ENCODE results near the gene WDR45B.

WDR45B gene

DNA sequence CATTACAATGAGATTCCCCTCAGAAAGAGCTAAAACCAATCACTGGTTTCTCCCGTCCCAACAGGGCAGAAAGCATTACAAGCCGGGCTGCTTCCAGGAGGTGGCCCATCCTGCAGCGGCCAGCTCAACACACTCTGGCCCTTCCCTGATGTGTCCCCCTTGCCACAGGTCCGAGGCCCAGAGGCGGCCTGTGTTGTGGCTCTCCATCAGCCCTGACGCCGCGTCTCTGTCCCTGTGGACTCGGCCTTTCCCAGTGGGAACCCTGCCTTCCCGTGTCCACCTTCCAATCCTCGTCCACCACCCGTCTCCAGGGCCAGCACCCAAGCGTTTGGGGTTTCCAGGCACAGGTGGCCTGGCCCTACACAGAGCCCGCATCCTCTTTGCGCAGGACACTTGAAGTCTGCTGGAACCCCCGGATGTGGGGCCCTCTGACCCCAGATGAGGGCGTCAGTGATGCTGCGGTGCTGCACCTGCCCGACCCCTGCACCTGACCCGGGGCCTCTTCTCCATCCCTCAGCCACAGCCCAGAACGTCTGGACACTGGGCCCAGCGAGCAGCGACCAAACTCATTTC, 29.2 kb upstream of the WDR45B start:
- DNase-seq (ENCODE audit: low read depth), result no peak

DNA sequence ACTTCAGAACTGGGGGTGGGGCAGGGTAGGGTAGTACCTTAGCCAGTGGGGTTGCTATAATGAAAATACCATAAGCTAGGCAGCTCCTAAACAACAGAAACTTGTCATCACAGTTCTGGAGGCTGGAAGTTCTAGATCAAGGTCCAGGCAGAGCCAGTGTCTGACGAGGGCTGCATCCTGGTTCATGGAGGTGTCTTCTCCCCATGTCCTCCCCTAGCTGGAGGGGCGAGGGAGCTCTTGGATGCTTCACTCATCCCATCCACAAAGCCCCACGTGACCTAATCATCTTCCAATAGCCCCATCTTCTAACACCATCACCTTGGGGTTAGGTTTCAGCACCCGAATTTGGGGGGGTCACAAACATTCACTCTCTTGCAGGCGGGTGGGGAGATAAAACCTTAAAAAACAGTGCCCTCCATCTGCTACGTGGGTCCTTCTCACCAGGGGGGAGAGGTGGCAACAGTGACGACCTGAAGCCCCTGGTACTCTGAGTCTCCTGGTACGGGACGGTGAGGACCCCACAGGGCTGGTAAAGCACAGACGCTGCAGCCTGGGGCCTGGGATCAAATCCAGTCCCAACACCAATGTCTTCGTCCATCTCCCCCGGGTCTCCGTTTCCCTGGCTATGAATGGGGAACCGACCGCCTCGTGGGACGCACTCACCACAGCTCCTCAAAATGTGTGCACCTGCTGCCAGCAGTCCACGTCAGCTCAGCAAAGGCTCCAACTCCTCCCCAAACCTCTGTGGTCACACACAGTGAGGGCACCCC, 27.4 kb upstream of the WDR45B start:
- no peak for DNase-seq (ENCODE audit: low read depth)

DNA sequence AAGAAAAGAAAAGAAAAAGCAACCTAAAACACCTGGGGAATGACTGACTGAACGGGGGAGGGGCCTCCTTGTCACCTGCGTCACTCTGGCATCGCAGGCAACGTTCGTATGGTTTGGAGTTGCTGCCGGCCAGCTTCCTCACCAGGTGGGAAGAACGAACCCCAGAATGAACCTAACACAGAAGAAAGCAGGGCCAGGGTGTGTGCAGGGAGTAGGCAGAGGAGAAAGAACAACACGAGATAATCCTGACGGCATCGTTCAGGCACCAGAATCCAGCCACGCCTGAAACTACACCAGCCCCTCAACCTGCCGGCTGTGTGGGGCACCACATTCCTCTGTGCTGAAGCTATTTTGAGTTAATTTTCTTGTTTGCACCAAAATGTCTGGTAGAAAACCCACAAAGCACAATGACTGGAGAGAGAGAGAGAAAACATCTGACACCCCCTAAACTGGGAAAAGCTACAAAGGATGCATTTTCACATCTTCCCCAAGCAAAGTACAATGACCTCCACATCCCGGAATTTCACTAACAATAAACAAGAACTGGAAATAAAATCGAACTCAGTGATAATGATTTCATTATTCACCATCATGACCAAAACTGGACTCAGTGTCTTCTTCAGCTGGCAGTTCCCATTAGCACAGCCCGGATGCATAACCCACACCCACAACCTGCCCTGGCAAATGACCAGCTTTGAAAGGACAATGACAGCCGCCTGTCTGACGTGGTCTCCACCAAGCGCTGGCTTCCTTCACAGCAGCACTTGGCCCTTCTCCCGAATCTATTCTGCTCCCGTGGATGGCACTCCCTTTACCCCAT, 26.6 kb upstream of the WDR45B start:
- no peak for DNase-seq (ENCODE audit: low read depth)

DNA sequence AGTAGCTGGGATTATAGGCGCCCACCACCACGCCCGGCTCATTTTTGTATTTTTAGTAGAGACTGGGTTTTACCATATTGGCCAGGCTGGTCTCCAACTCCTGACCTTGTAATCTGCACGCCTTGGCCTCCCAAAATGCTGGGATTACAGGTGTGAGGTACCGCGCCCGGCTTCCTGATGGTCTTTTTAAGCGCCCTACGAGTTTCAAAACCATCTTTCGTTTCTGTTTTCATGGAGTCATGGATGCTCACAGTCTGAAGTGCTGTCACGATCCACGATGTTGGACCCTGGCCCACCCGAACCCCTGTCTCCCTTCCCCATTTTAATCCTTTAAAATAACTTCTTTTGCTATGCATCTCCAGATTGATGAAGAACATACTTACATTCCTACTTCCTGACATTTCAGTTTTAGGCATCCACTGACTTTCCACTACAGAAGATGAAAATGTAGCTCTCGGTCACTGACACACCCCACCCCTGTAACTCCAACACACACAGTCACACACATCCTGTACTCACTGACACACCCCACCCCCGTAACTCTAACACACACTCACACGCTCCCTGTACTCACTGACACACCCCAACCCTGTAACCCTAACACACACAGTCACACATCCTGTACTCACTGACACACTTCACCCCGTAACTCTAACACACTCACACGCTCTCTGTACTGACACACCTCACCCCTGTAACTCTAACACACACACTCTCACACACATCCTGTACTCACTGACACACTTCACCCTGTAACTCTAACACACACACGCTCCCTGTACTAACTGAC, 22.6 kb upstream of the WDR45B start:
- no peak for DNase-seq (ENCODE audit: low read depth)

DNA sequence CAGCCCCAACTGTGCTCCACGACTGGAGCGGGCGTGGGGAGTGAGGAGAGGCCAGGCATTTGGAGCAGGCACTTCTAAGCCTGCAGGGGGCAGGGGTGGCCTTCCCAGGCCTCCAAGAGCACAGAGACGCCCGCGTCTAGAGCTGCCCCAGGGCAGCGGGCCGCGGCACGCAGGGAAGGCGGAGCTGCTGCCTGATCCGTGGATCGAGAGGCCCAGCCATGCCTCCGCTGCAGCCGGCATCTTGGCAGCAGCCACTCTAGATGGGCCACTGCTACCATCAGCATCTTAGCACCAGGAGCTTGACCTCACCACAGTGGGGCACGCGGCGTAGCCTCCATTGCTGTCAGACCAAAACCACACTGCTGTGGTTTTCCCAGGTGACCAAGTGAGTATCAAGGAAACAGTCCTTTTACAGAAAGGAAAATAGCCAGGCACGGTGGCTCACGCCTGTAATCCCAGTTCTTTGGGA, 20.4 kb upstream of the WDR45B start:
- DNase-seq (ENCODE audit: low read depth), result peak; percentile 38

DNA sequence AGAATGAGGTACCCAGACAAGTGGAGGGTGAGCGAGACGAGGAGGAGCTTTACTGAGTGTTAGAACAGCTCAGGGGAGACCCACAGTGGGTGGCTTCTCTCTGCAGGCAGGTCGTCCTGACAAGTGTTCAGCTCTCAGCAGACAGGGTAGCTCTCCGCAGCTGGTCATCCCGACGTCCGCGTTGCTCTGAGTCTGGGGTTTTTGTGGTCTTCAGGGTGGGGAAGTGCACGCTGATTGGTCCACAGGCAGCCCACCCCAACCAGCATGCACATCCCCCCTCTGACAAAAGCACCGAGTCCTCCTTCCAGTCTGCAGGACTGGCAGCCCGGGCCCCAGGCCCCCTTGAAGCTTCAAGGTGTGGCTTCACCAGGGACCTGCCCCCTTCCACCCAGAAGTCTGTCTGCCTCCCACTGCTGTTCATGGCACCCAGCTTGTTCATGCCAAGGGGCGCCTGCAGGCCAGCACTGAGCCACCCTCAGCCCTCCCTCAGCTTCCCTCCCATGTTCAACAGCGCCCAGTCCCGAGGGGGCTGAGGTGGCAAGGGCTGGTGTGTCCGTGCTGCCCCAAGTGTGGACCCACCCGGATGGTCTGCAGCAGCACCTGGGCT, 19.9 kb upstream of the WDR45B start:
- DNase-seq (ENCODE audit: low read depth), result no peak

DNA sequence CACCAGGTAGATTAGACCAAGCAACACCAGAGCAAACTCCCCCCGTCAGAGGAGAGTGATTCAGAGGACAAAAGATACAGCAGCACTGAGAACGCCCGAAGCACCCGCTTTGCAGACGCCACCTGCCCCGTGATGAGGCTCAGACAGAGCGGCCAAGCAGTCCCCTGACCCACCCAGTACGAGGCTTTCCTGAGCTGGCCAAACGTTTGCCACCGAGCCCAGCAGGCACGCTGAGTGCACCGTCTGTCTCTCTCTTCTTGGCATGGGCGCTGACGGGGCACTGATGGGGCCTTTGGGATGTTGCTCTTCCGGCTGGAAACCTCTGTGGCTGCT, 19.4 kb upstream of the WDR45B start:
- no peak for DNase-seq (ENCODE audit: low read depth)

DNA sequence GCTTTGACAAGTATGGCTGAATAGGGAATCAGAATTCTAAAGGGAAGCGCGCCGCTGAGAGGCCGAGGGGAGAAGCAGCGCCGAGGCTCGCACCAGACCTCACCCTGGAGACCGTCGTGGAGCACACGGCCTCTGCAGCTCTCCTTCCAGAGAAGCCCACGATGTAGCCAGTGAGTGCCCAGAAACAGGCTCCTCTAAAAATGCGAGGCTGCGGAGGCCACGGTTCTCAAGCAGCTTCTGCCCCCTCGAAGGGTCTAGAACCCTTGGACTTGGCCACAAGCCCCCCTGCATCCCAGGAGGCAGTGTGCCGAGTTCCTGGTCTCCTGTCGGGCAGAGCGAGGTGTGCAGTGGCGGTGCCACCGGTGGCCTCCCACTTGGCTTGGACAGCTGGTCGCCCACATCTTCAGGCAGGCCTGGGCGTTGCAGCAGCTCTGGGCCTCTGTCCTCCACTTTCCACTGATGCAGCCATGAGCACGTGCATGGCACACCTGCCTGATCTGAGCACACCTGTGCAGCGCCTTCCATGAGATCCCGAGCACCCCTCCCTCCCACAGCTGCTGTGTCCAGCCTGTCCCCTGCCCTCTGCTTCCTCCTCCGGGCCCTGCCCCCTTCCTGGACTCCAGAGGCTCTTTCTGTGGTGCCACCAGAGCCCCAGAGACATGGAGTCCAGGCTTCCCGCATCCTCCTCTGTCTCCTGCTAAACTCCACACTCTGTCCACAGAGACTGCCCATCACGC, 18.9 kb upstream of the WDR45B start:
- DNase-seq (ENCODE audit: low read depth), result no peak

DNA sequence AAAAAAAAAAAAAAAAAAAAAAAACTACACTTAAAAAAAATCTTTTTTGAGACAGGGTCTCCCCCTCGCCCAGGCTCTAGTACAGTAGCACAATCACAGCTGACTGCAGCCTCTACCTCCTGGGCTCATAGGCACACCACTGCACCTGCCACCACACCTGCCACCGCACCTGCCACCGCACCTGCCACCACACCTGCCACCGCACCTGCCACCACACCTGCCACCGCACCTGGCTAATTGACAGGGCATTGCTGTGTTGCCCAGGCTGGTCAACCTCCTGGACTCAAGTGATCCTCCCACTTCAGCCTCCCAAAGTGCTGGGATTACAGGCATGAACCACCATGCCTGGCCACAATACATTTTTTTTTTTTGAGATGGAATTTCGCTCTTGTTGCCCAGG, 17.6 kb upstream of the WDR45B start:
- no peak for DNase-seq (ENCODE audit: low read depth)

DNA sequence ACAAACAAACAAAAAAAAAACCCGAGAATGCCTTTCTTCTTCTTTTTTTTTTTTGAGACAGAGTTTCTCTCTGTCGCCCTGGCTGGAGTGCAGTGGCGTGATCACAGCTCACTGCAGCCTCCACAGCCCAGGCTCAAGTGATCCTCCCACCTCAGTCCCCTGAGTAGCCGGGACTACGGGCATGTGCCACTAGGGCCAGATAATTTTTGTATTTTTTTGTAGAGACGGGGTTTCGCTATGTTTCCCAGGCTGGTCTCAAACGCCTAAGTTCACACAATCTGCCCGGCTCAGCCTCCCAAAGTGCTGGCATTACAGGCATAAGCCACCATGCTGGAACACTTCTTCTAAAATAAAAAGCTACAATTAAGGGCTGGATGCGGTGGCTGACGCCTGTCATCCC, 17.0 kb upstream of the WDR45B start:
- DNase-seq (ENCODE audit: low read depth), result no peak

DNA sequence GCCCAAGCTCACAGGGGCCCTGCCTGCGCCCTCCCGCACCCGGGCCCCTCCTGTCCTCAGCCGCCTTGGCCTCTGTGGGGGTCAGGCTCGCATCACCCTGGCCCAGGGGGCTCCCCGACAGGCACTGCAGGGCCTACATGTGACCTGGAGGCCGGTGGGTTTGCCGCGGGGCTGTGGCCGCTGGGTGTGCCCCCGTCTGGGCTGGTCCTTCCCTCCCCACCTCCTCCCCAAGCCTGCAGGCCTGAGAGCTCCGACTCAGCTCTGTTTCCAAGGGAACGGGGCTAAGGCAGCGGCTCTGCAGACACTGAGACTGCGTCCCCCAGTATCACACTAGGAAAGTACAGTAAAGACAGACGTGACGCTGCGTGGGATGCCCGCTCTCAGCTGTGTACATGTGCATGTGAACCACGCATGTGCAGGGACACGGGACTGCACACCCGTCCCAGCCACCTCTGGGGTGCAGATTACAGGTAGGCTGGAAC, 16.5 kb upstream of the WDR45B start:
- DNase-seq (ENCODE audit: low read depth), result no peak

DNA sequence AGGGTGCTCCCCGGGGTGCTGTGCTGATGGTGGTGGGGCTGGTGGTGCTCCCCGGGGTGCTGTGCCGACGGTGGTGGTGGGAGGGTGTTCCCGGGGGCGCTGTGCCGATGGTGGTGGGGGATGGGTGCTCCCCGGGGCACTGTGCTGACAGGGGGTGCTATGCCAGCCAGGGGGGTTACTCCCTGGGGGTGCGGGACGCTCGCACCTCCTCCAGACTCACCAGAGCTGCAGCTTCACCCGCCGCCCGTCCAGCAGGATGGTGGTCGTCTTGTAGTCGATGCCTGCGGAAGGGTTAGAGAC, 16.0 kb upstream of the WDR45B start:
- no peak for DNase-seq (ENCODE audit: low read depth)

DNA sequence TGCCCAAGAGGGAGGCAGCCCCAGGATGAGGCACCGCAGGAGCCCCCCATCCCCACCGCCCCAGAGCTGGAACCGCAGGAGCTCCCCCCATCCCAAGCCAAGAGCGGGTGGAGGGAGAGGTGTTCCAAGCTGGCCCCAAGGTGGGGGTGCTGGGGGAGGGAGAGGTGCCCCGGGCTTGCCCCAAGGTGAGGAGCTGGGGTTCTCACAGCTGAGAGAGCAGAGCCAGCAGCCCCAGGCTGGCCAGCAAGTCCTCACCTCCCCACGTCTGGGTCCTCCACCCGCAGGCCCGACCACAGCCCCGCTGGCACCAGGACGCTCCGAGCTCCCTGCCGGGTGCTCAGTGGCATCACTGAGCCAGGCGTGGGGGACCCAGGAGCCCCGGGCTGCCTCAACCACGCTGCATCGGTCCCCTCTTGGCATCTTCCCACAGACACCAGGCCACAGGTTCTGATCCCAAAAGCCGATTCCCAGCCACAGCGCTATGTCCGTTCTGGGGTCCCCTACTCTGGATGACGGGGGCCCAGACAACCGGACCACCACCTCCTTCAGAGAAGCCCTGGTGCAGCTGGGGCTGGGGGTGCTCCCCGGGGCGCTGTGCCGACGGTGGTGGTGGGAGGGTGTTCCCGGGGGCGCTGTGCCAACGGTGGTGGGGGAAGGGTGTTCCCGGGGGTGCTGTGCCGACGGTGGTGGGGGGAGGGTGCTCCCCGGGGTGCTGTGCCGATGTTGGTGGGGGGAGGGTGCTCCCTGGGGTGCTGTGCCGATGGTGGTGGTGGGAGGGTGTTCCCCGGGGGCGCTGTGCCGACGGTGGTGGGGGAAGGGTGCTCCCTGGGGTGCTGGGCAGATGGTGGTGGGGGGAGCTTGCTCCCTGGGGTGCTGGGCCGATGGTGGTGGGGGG, 15.4 kb upstream of the WDR45B start:
- no peak for DNase-seq (ENCODE audit: low read depth)

DNA sequence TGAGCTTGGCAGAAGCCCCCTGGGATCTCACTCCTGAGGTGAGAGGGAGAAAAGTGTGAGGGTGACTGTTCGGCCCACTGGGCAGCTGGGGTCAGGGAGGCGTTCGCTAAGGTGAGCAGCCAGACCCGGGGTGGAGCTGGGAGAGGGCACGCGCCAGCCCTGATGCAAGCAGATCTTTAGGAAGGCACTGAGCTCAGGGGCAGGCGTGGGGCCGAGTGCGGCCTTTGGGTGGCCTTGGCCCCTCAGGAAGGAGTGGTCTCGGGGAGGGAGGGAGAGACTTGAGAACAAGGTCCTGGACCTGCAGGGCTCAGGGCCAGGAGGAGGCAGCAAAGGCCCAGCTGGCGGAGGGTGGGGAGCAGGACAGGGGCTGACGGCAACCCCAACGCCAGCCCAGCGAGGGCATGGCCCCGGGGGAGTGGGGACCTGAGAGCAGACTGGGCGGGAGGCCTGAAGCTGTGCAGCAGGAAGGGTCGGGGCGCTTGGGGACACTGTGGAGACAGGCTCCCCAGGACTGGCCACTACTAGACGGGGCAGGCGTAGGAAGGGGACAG, 14.5 kb upstream of the WDR45B start:
- no peak for DNase-seq (ENCODE audit: low read depth)

DNA sequence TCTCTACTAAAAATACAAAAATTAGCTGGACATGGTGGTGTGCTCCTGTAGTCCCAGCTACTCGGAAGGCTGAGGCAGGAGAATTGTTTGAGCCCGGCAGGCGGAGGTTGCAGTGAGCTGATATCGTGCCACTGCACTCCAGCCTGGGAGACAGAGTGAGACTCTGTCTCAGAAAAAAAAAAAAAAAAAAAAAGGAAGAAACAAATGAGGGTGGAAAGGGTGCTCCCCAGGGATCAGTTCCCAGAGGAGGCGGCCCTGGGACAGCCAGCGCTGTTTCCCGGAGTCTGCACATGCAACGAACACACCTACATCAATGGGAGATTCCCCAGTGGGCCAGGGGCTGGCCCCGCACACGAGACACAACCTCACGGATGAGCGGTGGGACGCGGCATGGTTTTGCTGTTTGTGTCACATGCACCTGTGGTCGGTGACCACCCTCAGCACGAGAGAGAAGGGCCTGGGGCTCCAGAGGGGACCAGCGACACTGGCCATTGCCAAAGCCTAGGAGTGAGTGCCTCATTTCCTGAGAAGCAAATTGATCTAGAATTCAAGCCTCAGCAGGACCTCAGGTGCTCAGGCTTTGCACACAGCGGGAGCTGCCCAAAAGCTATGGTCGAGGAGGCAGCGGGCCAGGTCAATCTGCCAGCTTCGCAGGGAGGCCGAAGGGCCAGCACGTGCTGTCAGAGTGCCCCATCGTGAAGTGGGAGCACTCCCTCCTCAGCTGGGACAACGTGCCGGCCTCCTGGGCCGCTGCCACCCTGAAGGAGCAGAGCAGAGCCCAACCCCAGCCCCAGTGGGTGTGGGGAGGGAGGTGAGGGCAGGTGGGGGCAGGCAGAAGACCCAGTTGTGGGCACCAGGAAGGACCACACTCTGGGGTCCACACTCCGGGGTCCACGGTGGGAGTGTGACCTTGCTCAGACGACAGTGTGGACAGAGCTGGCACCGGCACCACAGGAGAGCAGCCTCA, 13.8 kb upstream of the WDR45B start:
- DNase-seq (ENCODE audit: low read depth), result no peak

DNA sequence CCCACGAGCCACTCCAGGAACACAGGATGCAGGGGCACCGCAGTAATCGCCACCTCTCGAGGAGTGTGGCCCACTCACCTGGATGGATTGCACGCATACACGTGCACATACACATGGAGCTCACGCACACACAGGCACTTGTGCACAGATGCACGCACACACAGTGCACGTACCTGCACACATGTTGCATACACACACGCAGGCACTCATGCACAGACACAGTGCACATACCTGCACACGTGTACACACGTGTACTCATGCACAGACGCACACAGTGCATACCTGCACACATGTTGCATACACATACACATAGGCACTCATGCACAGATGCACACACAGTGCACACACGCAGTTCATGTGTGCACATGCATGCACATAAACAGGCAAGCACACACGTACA, 11.6 kb upstream of the WDR45B start:
- no peak for DNase-seq (ENCODE audit: low read depth)

DNA sequence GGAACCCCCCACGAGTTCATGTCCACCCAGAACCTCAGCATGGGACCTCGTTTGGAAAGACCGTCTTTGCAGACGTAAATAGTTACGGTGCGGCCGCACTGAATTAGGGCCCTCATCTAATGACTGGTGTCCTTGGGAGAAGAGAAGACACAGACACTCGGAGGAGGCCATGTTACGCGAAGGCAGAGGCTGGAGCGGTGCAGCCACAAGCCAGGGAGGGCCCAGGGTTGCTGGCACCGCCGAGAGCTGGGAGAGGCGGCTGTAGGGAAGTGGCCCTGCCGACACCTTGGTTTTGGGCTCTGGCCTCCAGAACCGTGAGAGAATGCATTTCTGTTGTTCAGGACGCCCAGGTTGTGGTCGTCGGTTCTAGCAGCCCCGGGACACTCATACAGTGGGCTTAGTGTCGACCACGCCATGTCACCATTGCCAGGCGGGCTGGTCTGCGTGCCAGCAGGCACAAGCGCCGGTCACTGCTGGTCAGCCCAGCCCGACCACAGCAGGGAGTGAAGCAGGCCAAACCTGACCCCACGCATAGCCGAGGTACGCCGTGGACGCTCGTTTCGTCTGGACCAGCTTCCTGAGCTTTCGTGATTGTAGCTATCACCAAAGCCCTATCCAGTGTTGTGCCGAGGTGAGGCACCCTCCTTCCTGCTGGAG, 10.7 kb upstream of the WDR45B start:
- no peak for DNase-seq (ENCODE audit: low read depth)

DNA sequence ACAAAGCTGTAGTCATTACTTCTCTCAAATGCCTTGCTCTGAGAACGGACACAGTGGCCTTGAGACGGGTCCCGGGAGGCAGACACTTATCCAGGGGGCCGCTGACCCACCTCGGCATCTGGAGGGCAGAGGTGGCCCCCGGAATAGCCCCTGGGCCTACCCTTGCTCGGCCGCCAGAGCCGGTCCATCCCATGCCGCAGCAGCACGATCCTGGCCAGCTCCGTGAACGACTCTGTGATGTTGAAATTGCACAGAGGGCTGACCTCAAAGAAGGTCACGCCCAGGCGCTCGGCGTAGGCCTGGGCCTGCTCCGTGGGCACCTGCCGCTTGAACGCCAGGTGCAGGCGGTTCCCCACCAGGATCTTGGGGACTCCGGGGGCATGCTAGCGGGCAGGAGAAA, 10.1 kb upstream of the WDR45B start:
- no peak for DNase-seq (ENCODE audit: low read depth)
